ENCODE results near the gene AFF3.

GRCh38 chr2:100136310-100136709, 6.1 kb downstream of the AFF3 start:
- TF ChIP-seq CTCF (conservative IDR thresholded peaks at IDR 0.05; ENCODE audit: low read depth, low read length) (no peak), NFE2L2 (IDR thresholded peaks at IDR 0.05; ENCODE audit: low read depth, low read length) (no peak), SMC3 (IDR thresholded peaks at IDR 0.05; ENCODE audit: low read depth, low read length) (no peak), RFX5 (IDR thresholded peaks at IDR 0.05; ENCODE audit: low read depth, low read length) (no peak), POLR2A (IDR thresholded peaks at IDR 0.05; ENCODE audit: low read depth, low read length) (no peak), CEBPB (IDR thresholded peaks at IDR 0.05; ENCODE audit: low read depth, low read length) (no peak), BHLHE40 (IDR thresholded peaks at IDR 0.05; ENCODE audit: low read depth, low read length) (no peak), FOS (IDR thresholded peaks at IDR 0.05; ENCODE audit: low read depth, low read length) (no peak), USF2 (IDR thresholded peaks at IDR 0.05; ENCODE audit: low read depth, low read length) (no peak), RAD21 (IDR thresholded peaks at IDR 0.05; ENCODE audit: low read length) (no peak)

Data from IMR-90 (cell line).